Activated CD4-positive, alpha-beta T cell treated with anti-CD3 and anti-CD28 coated beads for 24 hours (primary cell): ENCODE results near the gene WAS.

Experiments used
- DNase-seq, 2 donors: peaks; one replicate each; pipeline ENCODE4 v3.0.0-alpha.2; 2020; ENCODE audit warnings: low read depth in 2 of 2

The WAS gene

DNA sequence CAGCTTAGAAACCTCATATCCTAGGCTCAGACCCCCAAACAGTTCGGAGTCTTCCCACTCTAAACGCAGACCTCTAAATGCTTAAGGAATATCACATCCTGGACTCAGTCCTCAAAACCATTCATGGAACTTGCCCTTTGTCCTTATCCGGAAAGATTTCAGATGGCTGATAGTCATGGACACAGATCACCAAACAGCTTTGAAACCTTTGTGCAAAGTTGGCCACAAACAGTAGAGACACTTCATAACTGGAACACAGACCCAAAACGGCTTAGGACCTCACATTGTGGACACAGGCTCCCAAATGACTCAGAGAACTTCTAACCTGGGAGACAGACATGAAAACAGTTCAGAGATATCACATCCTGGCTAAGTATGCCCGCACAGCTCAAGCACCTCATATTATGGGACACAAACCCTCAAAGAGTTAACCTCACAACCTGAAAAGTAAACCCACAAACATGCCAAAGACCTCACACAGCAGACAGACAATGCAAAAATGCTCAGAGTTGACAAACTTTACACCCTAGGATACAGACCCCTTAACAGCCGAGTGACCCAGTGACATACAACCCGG lies 28.4 kb downstream of the WAS start:
- DNase-seq = no peak

DNA sequence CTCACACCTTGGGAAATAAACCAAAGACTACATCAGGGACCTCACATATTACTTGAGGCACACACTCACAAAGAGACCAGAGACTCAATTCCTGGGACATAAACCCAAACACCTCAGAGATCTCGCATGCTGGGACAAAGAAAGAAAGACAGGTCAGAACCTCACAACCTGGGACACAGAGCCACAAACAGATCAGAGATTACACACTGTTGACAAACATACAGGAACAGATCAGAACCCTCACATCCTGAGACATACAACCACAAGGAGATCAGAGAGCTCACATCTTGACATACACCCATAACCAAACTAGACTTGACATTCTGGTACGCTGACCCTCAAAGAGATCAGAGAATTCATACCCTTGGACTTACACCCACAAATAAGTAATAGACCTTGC lies 30.2 kb downstream of the WAS start:
- no peak for DNase-seq

DNA sequence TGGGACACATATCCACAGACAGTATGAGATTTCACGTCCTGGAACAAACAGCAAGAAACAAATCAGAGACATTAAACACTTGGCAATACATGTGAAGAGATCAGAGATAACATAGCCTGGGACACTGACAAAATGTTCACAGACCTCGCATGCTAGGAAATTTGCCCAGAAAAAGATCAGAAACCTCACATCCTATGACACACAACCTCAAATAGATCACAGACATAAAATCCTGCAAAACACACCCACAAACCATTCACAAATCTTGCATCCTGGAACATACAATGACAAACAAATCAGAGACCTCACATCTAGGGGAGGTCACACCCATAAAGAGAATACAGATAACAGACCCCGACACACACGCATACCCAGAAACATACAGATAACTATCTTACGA lies 31.0 kb downstream of the WAS start:
- no peak for DNase-seq

DNA sequence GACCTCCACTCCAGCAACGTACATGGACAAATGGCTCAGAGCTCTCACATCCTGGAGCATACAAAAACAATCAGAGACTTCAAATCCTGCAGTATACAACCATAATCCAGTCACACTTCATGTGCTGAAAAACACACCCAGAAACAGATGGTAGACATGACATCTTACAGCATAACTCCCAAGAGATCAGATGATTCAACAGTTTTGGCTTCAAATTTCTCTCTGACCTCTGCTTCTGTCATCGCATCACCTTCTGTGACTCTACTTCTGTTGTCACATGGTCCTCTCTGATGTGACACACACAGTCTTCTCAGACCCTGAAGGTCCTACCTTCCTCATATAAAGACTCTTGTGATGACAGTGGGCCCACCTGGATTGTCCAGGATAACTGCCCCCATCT lies 31.5 kb downstream of the WAS start:
- no peak for DNase-seq

DNA sequence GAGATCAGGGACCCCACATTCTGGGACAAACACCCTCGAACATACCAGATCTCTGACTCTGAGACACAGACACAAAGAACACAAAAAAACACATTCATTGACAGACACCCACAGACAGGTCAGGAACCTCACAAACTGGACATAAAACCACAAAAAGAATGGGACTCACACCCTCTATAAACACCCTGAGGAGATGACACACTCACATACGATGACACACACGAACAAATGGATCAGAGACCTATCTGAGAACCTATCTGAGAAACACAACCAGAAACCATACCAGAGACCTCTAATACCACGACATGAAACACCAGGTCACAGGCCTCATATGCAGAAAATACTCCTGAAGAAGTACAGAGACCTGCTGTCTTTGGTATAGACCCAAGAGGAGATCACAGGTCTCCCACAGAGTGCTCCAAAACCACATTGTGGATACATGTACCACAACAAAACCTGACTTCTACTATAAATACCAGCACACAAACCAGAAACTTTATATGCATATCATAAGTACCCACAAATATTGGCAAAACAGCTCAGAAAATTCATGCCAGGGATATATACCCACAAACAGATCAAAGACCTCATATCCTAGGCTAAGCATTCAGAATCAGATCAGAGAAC lies 32.4 kb downstream of the WAS start:
- DNase-seq = no peak

DNA sequence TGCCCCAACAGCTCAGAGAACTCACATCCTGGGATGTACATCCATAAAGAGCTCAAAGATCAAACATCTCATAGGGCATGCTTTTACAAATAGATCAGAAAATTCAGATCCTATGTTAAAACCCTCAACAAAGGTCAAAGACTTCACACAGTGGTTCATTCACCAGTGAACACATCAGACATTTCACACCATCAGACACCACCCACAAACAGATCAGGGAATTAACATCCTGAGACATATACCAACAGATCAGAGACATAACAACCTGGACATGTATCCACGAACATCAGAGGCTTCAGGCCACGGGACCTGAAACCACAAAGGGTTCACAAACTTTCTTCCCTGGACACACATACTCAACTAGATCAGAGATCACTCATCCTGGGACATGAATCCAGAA lies 36.4 kb downstream of the WAS start:
- DNase-seq = no peak

DNA sequence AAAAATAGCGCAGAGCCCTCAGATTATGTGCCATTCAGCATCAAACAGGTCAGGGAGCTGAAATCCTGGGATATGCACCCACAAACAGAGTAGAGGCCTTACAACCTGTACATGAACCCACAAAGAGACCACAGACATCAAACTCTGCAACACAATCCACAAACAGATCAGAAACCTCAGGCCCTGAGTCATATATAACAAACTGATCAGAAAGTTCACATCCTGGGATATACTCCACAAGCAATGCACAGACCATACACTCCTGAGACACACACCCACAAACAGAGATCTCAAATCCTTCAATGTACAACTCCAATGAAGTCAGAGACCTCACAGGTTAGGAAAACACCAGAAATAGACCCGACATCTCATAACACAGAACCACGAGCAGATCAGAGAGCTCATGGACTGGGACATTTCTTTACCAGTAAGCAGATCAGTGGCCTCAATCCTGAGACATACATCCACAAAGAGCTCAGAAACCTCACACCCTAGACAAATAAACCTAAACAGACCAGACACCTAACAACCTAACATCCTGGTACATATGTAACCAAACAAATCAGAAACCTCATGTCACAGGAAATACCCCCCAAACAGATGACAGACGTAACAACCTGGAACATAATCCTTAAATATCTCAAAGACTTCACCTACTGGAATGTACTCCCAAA lies 37.1 kb downstream of the WAS start:
- DNase-seq = no peak

DNA sequence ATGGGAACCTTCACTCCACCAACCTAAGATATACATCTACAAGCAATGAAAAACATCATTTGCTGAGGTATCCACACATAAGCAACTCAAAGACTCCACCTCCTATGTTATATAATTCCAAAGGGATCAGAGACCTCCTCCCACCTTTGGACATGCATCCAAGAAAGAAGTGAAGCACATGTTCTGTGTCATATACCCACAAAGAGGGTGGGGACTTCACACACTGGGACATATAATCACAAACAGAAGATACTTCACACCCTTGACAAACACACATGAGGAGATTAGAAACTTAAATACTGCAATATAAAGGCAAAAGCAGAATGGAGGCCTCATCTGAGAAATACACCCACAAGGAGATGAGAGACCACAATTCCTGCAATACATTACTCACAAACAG lies 38.3 kb downstream of the WAS start:
- DNase-seq = no peak

DNA sequence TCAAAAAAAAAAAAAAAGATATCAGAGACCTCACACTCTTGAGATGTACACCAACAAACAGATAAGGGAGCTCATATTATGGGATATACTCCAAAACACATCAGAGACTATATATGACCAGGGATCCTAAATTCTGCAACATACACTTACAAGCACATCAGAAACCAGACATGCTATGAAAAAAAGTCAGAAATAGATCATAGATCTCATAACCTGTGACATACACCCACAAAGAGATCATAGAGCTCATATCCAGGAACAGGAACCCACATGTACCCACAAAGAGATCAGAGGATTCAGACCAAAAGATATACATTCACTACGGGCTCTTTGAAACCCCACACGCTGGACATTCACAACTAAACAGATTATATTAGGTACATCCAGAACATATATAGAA lies 43.0 kb downstream of the WAS start:
- DNase-seq = no peak

DNA sequence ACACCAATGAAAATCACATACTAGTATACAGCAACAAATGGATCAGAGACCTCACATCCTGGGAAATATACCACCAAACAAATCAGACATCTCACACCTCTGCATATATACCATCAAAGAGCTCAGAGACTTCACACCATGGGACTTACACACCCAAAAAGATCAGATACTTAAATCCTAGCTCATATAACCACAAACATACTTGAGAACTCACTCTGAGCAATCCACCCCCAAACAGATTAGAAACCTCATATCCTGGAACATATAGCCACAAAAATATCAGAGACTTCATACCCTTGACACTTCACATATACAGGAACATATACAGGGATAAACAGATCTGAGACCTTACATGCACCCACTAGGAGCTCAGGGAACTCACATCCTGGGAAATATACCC lies 45.1 kb downstream of the WAS start:
- DNase-seq = no peak

DNA sequence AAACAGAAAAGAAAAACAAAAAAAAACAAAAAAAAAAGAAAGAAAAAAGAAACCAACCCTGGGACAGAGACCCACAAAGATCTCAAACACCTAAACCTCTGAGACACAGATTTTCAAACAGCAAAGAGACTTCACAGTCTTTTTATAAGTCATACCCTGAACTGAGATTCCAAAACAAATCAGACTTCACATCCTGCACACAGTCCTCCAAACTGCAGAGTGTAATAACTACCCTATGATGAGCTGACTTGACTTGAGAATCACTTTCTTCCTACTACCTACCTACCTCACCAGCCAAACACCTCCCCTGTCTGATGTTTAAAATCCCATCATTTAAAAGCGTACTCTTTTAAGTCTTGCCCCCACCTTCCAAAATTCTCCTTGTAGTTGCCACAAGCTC lies 52.7 kb downstream of the WAS start:
- DNase-seq = no peak

DNA sequence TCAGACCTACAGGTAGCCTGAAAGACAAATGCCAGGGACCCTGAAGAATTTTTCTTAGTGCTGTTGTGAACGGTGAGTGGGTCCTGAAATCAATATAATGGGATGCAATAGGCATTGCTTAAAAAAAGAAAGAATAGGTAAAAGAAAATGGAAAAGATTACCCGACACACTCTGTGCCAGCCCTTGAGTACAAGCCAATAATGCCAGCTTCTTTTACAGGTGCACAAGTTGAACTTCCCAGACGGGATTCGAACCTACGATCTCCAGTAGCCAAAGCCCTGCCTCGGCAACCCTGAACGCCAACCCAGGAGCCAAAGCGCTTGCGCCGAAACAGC lies 53.2 kb downstream of the WAS start:
- no peak for DNase-seq

DNA sequence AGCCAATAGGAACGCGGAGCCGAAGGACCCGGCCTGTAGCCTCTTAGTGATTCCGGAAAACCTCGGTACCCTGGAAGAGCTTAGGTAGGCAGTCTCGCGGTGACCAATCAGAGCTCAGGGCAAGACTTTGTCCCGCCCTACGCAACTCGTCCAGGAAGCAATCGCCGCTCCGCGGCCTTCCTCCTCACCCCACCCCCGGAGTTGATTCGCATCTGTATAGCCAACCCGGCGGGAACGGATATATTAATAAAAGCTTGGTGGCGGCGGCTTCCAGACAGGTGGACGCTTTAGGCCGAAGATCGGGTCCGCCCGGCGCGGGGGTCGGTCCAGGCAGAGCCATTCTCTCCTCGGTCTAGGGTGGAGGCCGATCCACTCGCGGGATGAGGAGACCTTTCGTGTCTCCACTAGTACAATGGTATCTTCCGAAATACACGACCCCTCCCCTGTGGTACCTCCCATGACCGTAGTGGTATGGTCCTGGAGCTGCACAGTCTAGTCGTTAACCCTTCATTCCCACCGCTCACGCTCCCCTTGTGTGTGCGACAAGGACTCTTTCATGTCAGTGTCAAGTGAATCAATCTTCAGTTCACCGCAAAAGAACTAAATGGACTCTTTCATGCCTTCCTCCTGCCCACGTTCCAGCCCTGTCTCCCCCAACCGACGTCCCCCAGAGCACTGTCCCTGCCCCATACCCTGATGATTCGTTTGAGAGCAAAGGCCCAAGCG lies 53.8 kb downstream of the WAS start:
- peak; percentile 68 to 72 for DNase-seq

DNA sequence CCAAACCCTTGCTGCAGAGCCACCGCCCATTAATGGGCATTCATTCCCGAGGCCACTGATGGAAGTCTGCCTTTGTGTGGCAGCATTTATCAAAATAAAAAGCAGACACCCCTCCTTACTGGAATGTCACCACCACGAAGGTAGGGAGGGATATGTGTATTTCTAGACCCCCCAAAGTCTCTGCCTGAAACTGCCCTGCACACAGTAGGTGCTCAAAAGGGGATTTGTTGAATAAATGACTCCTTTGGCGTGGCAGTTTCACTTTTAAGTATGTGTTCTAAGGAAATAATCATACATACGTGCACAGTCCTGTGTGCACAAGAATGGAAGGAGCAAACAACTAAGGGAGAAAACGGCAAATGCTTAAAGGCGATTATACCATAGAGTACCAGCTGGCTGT lies 54.3 kb downstream of the WAS start:
- no peak for DNase-seq
